Endothelial cell of umbilical vein (primary cell): ENCODE measurements around the gene MAP4K5.

Experiments used
- EZH2 ChIP-seq: IDR thresholded peaks from 2 replicates; pipeline ENCODE4 v1.6.1; 2012; ENCODE audit warnings: borderline replicate concordance, low read depth, mild to moderate bottlenecking, moderate library complexity, low read length, inconsistent platforms; ENCODE audit not compliant: severe bottlenecking
- FOS ChIP-seq: IDR thresholded peaks from 2 replicates; pipeline ENCODE4 v1.6.1; 2011; ENCODE audit warnings: mild to moderate bottlenecking, low read length, moderate library complexity, borderline replicate concordance; ENCODE audit not compliant: insufficient read depth
- GATA2 ChIP-seq: IDR thresholded peaks from 2 replicates; pipeline ENCODE4 v1.7.0; 2011; ENCODE audit warnings: low read depth, mild to moderate bottlenecking, moderate library complexity, mixed read lengths, low read length; ENCODE audit not compliant: insufficient read length, insufficient read depth
- MYC ChIP-seq: IDR thresholded peaks from one replicate; pipeline ENCODE4 v1.6.1; 2011; ENCODE audit warnings: mild to moderate bottlenecking, low read depth, low read length
- POLR2A ChIP-seq: IDR thresholded peaks from 2 replicates; pipeline ENCODE4 v1.6.1; 2012; ENCODE audit warnings: low read depth, mild to moderate bottlenecking, control low read depth, low read length
- POLR2AphosphoS5 ChIP-seq: IDR thresholded peaks from 2 replicates; pipeline ENCODE4 v1.6.1; 2012; ENCODE audit warnings: low read depth, mild to moderate bottlenecking, control low read depth, low read length, moderate library complexity; ENCODE audit not compliant: insufficient read depth
- TF ChIP-seq, protein P1 (sequence below), 2 donors: IDR thresholded peaks; 1 replicate in 1 of 2; 2 replicates in 1 of 2; pipeline ENCODE4 v1.5.1; 2011; ENCODE audit warnings: low read length in 2 of 2, mild to moderate bottlenecking in 2 of 2, moderate library complexity in 2 of 2, control low read depth in 1 of 2, inconsistent platforms in 1 of 2, low read depth in 1 of 2; ENCODE audit not compliant: insufficient read depth in 1 of 2; ENCODE audit errors: extremely low read depth in 1 of 2
- TF ChIP-seq, protein P2 (sequence below): IDR thresholded peaks from 2 replicates; pipeline ENCODE4 v1.6.1; 2011; ENCODE audit not compliant: insufficient read depth, insufficient read length

DNA sequence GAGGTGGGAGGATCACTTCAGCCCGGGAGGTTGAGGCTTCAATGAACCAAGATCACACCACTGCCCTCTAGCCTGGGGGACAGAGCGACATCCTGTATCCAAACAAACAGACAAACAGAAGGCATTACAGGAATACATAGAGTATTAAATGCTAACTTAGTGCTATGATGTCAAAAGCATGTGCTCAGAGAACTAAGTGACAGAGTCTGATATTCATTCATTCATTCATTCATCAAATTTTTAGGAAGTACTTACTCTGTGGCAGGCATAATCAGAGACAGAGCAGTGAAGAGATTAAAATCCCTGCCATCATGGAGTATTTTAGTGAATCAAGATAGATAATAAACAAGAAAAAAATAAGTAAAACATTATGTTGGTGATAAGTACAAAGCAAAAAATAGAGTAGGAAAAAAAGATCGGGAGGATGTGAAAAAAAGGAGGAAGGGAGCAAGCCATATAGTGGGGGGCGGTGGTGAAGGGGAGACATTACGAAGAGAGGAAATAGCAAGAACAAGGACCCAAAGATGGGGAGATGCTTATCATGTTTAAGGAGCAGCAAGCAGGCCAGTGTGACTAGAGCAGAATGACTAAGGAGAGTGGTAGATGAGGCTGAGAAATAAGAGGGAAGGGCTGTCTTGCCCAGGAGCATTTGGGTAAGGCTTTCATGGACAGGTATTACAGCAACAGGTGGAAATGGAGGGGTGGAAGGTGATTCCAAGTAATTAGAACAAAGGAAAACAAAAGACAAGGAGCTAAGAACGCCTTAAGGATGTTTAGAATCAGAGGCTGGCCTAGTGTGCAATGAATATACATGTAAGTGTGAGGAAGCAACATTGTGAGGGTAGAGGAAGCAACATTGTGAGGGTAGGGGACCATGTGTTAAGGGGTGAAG lies 2.8 kb downstream of the MAP4K5 start:
- TF ChIP-seq, protein P1, sequence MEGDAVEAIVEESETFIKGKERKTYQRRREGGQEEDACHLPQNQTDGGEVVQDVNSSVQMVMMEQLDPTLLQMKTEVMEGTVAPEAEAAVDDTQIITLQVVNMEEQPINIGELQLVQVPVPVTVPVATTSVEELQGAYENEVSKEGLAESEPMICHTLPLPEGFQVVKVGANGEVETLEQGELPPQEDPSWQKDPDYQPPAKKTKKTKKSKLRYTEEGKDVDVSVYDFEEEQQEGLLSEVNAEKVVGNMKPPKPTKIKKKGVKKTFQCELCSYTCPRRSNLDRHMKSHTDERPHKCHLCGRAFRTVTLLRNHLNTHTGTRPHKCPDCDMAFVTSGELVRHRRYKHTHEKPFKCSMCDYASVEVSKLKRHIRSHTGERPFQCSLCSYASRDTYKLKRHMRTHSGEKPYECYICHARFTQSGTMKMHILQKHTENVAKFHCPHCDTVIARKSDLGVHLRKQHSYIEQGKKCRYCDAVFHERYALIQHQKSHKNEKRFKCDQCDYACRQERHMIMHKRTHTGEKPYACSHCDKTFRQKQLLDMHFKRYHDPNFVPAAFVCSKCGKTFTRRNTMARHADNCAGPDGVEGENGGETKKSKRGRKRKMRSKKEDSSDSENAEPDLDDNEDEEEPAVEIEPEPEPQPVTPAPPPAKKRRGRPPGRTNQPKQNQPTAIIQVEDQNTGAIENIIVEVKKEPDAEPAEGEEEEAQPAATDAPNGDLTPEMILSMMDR (IDR thresholded peaks at IDR 0.05; ENCODE audit: extremely low read depth in 1 of 2, insufficient read depth in 1 of 2, low read depth in 1 of 2, low read length in 2 of 2) = no peak
- TF ChIP-seq POLR2AphosphoS5 (no peak), POLR2A (no peak), GATA2 (peak; percentile 70), FOS (no peak), EZH2 (no peak), MYC (no peak)
- TF ChIP-seq, protein P2, sequence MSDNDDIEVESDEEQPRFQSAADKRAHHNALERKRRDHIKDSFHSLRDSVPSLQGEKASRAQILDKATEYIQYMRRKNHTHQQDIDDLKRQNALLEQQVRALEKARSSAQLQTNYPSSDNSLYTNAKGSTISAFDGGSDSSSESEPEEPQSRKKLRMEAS = no peak
